Mesodermal cell (in vitro differentiated cells): Measurements from ENCODE around the gene ATP6V1D. TPM values are rescaled to one million over a fixed set of nuclear protein-coding genes. Genes with fewer than 3 reads are reported as not detected.
"Not testable (repeated sequence)": the region's sequence is repeated elsewhere in the genome, so short reads cannot be mapped to it uniquely, and the experiment has no call there.

Experiments
- H3K27ac ChIP-seq: 2 replicates; pipeline ENCODE4 v1.7.0; 2013; ENCODE audit warnings: mild to moderate bottlenecking, low read depth, low read length, moderate library complexity; ENCODE audit not compliant: severe bottlenecking
- H3K36me3 ChIP-seq: 2 replicates; pipeline ENCODE4 v1.7.1; 2013; ENCODE audit warnings: mild to moderate bottlenecking, low read length, moderate library complexity; ENCODE audit not compliant: control insufficient read depth, insufficient read depth
- H3K4me1 ChIP-seq: one replicate; pipeline ENCODE4 v1.7.1; 2013; ENCODE audit warnings: mild to moderate bottlenecking, low read length; ENCODE audit not compliant: insufficient read depth, control insufficient read depth, poor library complexity, severe bottlenecking
- H3K4me3 ChIP-seq: 2 replicates; pipeline ENCODE4 v1.7.0; 2013; ENCODE audit warnings: low read length, control low read depth, mild to moderate bottlenecking; ENCODE audit not compliant: insufficient read depth, poor library complexity, severe bottlenecking; ENCODE audit errors: extremely low read depth
- H3K9me3 ChIP-seq: 2 replicates; pipeline ENCODE4 v1.7.1; 2013; ENCODE audit warnings: mild to moderate bottlenecking, low read length, moderate library complexity; ENCODE audit not compliant: control insufficient read depth
- WGBS, 2 experiments: methylation state at CpG; one replicate each; pipeline ENCODE4 v1.1.5; 2013; ENCODE audit warnings: missing lambda C conversion rate in 2 of 2; ENCODE audit not compliant: insufficient coverage in 2 of 2; 5-methylcytosine and 5-hydroxymethylcytosine counted together
- polyA plus RNA-seq, 2 experiments: library from polyadenylated mRNA; stranded (reverse); fragments of 50-300 nt; gene quantifications; one replicate each; pipeline ENCODE4 v1.2.3, GENCODE V29; 2013

The ATP6V1D gene
- polyA plus RNA-seq (2013, experiment 1 of 2): 97.4 TPM
- polyA plus RNA-seq (2013, experiment 2 of 2): 91.5 TPM

DNA sequence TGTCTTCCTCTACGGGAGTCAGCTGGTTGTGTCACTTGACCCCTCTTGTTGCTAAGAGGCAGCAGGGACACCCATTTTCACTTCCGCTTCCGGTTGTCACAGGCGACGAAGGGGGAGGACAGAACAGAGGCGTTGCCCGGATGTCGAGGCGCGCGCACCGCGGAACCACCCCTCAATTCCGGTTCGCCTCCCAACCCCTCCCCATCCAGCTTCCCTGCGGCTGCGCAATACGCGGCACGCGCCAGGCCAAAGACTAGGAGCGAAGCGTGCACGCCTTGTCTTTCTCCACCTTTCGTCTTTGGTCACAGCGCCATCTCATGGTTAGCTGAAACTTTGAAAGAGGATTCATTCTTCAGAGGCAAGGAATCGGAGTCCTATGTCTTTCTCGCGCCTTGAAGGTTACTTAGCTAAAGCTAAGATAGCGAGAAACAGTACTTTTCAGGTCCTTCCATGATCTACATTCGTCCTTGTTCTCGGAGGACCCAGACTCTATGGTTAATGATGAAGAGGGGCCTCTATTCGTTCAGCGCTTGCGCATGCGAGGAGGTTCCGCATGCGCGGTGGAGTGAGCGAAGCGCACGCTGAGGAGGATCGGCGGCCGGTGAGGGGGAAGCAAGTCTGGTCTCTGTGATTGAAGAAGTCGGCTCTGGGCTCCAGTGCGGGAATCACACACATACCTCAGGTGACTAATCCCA lies at the start of gene ATP6V1D, which contains the start of gene EIF2S1:
Gene ATP6V1D (minus strand): TSS at position 30 of the 695 bp plus-strand sequence. CDS start 106 bp downstream, outside the sequence.
Gene EIF2S1 (plus strand): TSS at position 554 of the 695 bp plus-strand sequence. CDS start 4,440 bp downstream, outside the sequence.
- Histone ChIP-seq H3K4me1 (peaks cover 10% of the 10 kb centered on the region), H3K36me3 (peaks cover 25% of the 10 kb centered on the region), H3K4me3 (peak within 1 kb of the TSS; percentile 82), H3K9me3 (no peaks in the 10 kb centered on the region), H3K27ac (peak within 1 kb of the TSS; percentile 99)
- whole genome bisulfite sequencing, 2 experiments: 0 to 1% methylated on average over 22 of the region's 47 CpGs

DNA sequence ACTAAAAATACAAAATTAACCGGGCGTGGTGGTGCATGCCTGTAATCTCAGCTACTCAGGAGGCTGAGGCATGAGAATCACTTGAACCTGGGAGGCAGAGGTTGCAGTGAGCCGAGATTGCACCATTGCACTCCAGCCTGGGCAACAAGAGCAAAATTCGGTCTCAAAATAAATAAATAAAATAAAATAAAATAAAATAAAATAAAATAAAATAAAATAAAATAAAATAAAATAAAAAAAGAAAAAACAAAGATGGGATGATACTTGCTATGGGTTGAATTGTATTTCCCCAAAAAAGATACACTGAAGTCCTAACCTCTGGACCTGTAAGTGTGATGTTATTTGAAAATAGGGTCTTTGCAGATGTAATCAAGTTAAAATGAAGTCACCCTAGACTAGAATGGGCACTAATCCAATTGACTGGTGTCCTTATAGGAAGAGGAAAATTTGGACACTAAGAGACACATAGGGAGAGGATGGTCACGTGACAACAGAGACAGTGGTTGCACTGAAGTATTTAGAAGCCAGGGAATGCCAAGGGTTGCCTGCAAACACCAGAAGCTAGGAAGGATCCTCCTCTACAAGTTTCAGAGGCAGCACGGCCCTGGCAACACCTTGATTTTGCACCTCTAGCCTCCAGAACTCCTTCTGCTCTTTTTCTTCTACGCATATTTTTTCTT lies 48.7 kb upstream of the ATP6V1D start:
- H3K4me1 ChIP-seq: peaks cover 24% of the 10 kb centered on the region
- H3K9me3 ChIP-seq, H3K27ac ChIP-seq, H3K36me3 ChIP-seq, H3K4me3 ChIP-seq: not testable (repeated sequence)
- WGBS, 2 experiments: 89 to 92% methylated on average over 4 to 5 of the region's 7 CpGs

DNA sequence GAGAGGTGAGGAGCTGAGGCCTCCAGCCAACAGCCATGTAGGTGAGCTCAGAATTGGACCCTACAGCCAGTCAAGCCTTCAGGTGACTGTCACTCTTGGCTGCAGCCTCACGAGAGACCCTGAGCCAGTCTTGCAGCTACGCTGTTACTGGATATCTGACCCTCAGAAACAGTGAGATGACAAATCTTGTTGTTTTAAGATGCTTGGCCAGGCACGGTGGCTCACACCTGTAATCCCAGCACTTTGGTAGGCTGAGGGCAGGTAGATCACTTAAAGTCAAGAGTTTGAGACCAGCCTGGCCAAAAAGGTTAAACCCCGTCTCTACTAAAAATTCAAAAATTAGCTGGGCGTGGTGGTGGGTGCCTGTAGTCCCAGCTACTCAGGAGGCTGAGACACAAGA lies 46.2 kb upstream of the ATP6V1D start:
- Histone ChIP-seq H3K4me1 (peaks cover 13% of the 10 kb centered on the region), H3K4me3 (no peak overlapping the region), H3K27ac (no peak overlapping the region), H3K36me3 (no peaks in the 10 kb centered on the region), H3K9me3 (peaks cover 3% of the 10 kb centered on the region)
- 94 to 95% methylated on average over 4 to 5 of the region's 5 CpGs for WGBS, 2 experiments

DNA sequence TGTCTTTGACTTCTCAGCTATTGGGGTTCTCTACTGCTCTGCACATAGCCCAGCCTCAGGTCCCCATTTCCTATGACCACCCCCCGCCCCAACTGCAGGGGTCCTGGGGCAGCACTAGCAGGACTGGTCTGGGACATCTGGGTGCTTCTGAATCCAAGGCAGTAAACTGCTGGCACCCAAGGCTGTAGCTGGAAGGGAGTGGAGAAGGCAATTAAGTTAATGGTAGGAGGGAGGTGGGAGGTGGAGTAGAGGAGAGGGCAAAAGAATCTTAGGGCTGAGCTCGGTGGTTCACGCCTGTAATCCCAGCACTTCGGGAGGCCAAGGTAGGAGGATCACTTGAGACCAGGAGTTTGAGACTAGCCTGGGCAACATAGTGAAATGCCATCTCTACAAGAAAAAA lies 40.8 kb upstream of the ATP6V1D start:
- 93% methylated on average over 3 of the region's 4 CpGs; no CpG with 5 or more reads in 1 of the 2 experiments for WGBS, 2 experiments
- H3K4me1 ChIP-seq: peaks cover 23% of the 10 kb centered on the region

DNA sequence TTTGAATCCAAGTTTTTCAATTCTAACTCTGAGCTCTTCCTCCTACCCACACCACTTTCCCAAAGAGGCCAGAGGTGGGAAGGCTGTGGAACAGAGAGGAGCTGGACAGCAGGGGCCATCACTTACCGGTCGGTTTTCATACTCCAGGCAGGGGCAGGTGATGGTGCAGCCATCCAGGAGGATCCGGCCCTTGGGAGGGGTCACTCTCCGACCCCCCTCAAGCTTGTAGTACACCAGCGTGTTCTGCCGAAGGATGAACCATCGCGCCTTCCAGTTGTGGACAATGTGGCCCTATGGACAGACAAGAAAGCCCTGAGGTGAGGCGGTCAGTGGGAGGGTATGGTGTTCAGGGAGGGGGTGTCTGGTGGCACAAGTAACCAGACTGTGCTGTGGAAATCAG lies 37.9 kb upstream of the ATP6V1D start:
- Histone ChIP-seq H3K4me1 (peaks cover 30% of the 10 kb centered on the region), H3K4me3 (no peak overlapping the region), H3K27ac (no peak overlapping the region), H3K9me3 (peaks cover 2% of the 10 kb centered on the region), H3K36me3 (no peaks in the 10 kb centered on the region)
- 94 to 97% methylated on average over 8 to 9 of the region's 9 CpGs for WGBS, 2 experiments

More for the DNA sequence above, 40.8 kb upstream of the ATP6V1D start:
- H3K36me3 ChIP-seq: no peaks in the 10 kb centered on the region
- H3K27ac ChIP-seq: no peak overlapping the region
- peaks cover 3% of the 10 kb centered on the region for H3K9me3 ChIP-seq
- no peak overlapping the region for H3K4me3 ChIP-seq

DNA sequence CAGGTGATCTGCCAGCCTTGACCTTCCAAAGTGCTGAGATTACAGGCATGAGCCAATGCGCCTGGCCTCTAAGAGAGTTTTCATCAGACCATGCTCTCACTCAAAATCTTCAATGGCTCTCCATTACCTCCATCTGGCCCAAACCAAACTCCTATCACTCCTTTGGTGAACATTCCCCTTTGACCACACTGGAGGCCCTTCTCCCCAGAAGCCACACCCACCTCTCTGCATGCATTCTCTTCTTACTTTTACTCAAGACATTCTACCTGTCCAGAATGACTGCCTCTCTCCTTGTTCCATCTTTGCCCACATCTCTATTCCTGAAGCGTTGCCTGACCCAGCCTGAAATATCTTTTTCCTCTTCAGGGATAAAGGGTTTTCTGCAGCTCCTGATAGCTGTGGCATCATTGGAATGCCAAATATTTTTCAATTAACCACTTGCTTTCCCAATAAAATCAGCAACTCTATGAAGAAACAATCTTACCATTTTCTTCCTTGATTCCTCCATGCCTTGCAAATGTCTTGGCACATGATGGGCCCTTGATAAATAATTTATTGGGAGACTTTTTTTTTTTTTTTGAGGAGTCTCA lies 36.9 kb upstream of the ATP6V1D start:
- peaks cover 30% of the 10 kb centered on the region for H3K4me1 ChIP-seq
- 55 to 62% methylated on average over 2 of the region's 2 CpGs for WGBS, 2 experiments
- no peaks in the 10 kb centered on the region for H3K9me3 ChIP-seq
- peak overlapping the region; percentile 24 for H3K27ac ChIP-seq
- no peak overlapping the region for H3K4me3 ChIP-seq
- H3K36me3 ChIP-seq: no peaks in the 10 kb centered on the region

DNA sequence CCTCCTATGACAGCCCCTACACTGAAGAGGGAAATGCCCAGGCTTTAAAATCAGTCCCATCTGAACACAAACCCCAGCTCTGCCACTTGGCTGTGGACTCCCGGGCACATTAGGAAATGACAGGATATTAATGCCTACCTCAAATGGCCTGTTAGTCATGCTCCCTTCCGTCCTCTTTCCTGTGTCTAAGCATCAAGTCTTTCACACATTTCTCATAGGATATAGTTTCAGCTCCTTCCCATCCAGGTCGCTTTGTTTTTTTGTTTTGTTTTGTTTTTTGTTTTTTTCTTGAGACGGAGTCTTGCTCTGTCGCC lies 36.2 kb upstream of the ATP6V1D start:
- Histone ChIP-seq H3K4me3 (no peak overlapping the region), H3K27ac (peak overlapping the region; percentile 53), H3K4me1 (peaks cover 30% of the 10 kb centered on the region), H3K36me3 (no peaks in the 10 kb centered on the region), H3K9me3 (no peaks in the 10 kb centered on the region)
- WGBS, 2 experiments: 86 to 100% methylated on average over 3 to 4 of the region's 5 CpGs

DNA sequence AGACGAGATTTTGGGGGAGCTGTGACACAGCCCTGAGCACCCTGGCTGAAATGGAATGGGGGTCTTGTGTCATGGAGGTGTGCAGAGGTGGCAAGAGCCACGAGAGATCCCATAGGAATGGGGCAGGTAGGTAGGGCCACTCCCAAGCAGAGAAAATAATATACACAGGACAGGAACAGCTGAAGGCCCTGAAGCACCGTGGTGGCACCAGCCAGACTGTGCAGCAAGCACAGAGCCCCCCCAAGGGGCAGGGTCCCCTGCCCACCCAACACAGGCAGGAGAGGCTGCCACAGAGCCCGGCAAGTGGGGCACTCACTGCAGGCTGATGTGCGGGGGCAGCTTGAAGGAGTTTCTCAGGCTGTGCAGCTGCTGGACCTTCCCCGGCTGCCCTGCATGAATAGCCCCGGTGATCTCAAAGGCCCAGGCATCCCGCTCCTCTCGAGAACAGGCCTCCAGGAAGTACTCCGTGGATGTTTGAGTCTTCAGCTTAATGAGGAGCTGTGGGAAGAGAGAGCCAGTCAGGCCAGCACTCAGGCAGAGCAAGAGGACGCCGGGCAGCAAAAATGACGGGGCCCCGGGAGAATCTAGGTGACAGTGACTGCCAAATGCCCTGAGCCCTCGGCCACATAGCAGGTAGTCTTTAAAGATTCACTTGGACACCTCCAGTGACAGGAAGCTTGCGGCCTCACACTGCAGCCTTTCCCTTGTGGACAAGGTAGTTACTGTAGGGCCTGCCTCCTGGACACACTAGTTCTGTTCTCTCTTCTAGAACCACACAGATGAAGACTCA lies 35.7 kb upstream of the ATP6V1D start:
- no peaks in the 10 kb centered on the region for H3K36me3 ChIP-seq
- peaks cover 30% of the 10 kb centered on the region for H3K4me1 ChIP-seq
- no peak overlapping the region for H3K4me3 ChIP-seq
- WGBS, 2 experiments: 85 to 88% methylated on average over 13 to 16 of the region's 16 CpGs
- peak overlapping the region; percentile 53 for H3K27ac ChIP-seq
- H3K9me3 ChIP-seq: no peaks in the 10 kb centered on the region

DNA sequence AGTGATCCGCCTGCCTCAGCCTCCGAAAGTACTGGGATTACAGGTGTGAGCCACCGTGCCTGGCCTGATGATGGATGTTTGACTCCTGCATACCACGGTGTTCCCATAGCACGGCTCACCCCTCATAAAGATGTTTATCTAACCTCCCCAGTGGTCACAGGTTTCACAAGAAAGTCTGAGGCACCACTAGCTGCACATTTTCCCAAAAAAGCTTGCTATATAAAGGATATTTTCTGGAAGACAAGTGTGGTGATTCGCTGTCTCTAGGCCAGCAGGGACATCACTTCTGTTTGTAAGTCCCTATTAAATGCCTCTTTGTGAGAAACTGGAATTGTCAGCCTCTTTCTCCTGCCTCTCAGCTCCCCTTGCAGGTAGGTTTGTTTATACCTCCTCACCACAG lies 34.1 kb upstream of the ATP6V1D start:
- Histone ChIP-seq H3K9me3 (no peaks in the 10 kb centered on the region), H3K36me3 (no peaks in the 10 kb centered on the region), H3K4me3 (no peak overlapping the region), H3K27ac (no peak overlapping the region), H3K4me1 (peaks cover 30% of the 10 kb centered on the region)
- 91 to 97% methylated on average over 5 to 6 of the region's 6 CpGs for WGBS, 2 experiments

DNA sequence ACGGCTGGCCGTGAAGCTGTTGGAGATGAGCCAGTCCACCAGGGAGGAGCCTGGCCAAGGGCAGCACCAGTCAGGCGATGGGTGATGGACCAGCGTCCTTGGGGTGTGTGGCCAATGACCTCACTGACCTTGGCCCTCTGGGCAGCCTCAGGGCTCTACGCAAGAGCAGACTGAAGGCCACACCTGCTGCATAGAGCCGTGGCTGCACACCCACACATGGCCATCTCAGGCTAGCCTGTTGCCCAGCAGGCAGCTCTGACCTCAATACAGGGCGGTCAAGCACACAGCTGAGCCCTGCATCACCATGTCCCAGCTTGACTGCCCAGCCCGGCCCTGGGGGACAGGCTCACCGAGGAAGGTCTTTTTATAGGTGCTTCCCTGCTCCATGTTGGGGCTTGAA lies 33.2 kb upstream of the ATP6V1D start:
- Histone ChIP-seq H3K27ac (no peak overlapping the region), H3K4me1 (peaks cover 27% of the 10 kb centered on the region), H3K36me3 (peaks cover 4% of the 10 kb centered on the region), H3K9me3 (no peaks in the 10 kb centered on the region), H3K4me3 (no peak overlapping the region)
- 94 to 98% methylated on average over 8 to 9 of the region's 9 CpGs for WGBS, 2 experiments
